ENCODE results near the gene CYP2U1. TPM values are rescaled to one million over a fixed set of nuclear protein-coding genes. Genes with fewer than 3 reads are reported as not detected.

Gene CYP2U1
- total RNA-seq: 1 to 10 TPM; 1.4 to 1.6 TPM

DNA sequence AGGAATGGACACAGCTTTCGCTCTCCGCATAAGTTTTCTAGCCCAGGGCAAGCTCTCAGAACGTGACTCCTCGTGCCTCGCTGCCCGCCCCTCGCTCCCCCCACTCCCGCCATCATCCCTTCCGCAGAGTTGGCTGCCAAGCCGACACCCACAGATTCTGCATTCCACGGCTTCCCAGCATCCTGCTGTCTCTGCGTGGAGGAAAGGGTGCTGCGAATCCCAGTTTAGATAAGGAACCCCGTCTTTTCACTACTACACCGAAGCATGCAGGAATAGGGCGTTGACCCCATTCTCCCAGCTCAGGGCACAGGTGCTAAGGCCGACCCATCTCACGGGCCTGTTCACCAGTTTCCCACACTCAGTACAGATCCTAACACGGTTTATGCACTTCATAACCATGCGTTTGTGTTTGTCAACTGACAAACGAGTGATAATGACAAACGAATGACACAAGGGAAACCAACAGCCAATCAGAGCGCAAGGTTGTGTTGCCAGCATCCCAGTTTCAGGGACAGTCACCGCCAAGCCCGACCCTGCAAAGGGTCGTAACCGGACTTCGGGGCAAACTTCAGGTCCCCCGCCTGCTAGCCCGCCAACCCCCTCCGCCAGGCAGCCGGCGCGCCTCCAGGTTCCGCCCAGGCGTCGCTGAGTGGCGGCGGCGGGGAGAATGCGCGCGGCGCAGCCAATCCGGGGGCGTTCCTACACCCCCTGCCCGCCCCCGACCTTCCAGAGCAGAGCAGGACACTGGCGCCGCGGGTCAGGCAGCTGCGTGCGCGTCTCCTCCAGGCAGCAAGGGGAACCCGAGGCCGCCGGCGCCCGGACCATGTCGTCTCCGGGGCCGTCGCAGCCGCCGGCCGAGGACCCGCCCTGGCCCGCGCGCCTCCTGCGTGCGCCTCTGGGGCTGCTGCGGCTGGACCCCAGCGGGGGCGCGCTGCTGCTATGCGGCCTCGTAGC, at the start of gene CYP2U1:
Gene CYP2U1, plus strand, starts transcription at position 729 of the 954 bp plus-strand sequence. Its CDS starts 95 bp downstream, at position 824.
- peak; percentile 79 for DNase-seq
- Mint-ChIP-seq H3K9me3 (no peaks in the 10 kb centered on the region), H3K27me3 (peaks cover 6% of the 10 kb centered on the region), H3K4me3 (peak within 1 kb of the TSS; percentile 80), H3K36me3 (ENCODE audit: low read depth) (no peaks in the 10 kb centered on the region), H3K27ac (peak within 1 kb of the TSS; percentile 9), H3K4me1 (peaks cover 15% of the 10 kb centered on the region)
- CTCF ChIA-PET: interaction anchor here (0.8 kb wide), 1 partner anchor 18 kb away, joined by 3 read pairs; no protein-coding TSS in a partner anchor
- POLR2A ChIA-PET: interaction anchor here (1.0 to 1.3 kb wide), 4 partner anchors 9 to 61 kb away, joined by 3 to 5 read pairs (median 4); partner anchors contain the start of gene HADH

DNA sequence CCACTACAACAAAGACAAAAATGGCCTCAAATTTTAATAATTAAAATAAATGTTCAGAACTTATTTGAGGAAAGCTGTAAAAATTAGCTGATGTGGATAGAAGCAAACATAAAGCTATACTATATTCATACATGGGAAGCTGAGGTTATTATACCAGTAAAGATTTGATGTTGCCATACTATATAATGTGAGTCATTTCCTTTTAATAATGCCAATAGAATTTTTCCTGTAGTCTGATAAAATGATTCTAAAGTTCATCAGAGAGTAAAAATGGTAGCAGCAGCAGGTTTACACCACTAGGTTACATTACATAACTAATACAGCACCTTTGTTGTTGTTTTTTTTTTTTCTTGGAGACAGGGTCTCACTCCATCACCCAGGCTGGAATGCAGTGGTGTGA, 45.5 kb upstream of the CYP2U1 start:
- peaks cover 7% of the 10 kb centered on the region for H3K27me3 Mint-ChIP-seq
- no peak overlapping the region for H3K27ac Mint-ChIP-seq
- H3K36me3 Mint-ChIP-seq (ENCODE audit: low read depth): no peaks in the 10 kb centered on the region
- H3K9me3 Mint-ChIP-seq: peaks cover 2% of the 10 kb centered on the region
- no peak for DNase-seq
- POLR2A ChIA-PET: no interaction called here
- no peak overlapping the region for H3K4me3 Mint-ChIP-seq
- H3K4me1 Mint-ChIP-seq: no peaks in the 10 kb centered on the region
- CTCF ChIA-PET: no interaction called here

DNA sequence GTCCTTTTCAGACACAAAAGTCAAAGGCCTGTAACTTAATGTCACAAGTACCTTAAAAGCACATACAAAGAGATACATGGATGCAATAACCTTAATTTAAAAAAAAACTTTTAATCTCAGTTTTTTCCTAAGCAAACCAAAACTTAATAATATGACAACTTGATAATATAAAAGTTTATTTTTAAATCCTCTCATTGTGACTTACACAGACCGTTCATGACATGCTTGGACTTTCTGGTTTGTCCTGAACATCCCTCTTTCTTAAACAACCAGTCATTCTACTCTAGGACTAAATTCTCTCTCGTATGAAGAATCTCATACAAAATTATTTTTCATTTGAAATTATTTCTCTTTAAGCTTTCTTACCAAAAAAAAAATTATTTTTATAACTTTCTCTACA, 43.1 kb upstream of the CYP2U1 start:
- Mint-ChIP-seq H3K27me3 (peaks cover 3% of the 10 kb centered on the region), H3K4me1 (no peaks in the 10 kb centered on the region), H3K9me3 (peaks cover 2% of the 10 kb centered on the region), H3K27ac (no peak overlapping the region), H3K36me3 (ENCODE audit: low read depth) (no peaks in the 10 kb centered on the region), H3K4me3 (no peak overlapping the region)
- POLR2A ChIA-PET: no interaction called here
- CTCF ChIA-PET: no interaction called here
- DNase-seq: no peak

DNA sequence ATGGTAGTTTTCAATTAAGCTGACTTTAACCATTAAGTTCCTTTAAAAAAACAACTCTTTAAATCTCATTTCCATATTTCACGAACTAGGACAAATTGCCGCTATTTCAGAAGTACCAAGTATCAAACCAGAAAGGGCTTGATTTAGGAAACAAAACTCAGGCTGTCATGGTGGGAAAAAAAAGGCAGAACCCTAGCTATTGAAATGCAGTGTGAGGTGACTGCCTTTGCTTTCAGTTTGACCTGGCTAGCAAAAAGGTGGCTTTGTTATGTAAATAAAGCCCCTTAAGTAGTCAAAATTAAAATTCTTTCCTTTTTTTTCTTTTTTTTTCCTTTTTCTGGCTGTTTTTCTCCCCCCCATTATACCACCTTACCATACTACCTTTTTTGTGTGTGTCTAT, 40.6 kb upstream of the CYP2U1 start:
- no peak overlapping the region for H3K27ac Mint-ChIP-seq
- ChIA-PET CTCF (no interaction called here), POLR2A (no interaction called here)
- no peaks in the 10 kb centered on the region for H3K4me1 Mint-ChIP-seq
- no peak for DNase-seq
- no peaks in the 10 kb centered on the region for H3K36me3 Mint-ChIP-seq (ENCODE audit: low read depth)
- H3K9me3 Mint-ChIP-seq: no peaks in the 10 kb centered on the region
- H3K4me3 Mint-ChIP-seq: no peak overlapping the region
- H3K27me3 Mint-ChIP-seq: peaks cover 4% of the 10 kb centered on the region

DNA sequence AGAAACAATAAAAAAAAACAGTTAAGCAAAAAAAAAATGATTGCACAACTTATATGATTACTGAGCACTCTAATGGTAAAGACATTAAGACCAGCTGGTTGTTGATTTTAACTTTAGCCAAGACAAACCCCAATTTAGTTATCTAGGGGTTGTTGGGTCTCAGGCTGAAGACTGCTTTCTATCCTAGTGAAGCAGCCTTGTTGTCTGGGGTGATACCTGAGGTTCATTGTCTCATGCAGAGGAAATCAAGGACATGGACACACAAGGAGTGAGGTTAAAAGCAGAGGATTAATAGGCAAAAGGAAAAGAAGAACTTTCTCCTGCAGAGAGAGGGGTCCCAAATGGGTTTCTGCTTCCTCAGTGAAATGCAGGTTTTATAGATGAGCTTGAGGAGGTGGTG, 40.0 kb upstream of the CYP2U1 start:
- H3K27ac Mint-ChIP-seq: no peak overlapping the region
- no peaks in the 10 kb centered on the region for H3K9me3 Mint-ChIP-seq
- ChIA-PET CTCF (interaction anchor here (0.7 kb wide), 1 partner anchor 199 kb away, joined by 3 read pairs; no protein-coding TSS in a partner anchor), POLR2A (no interaction called here)
- DNase-seq: no peak
- H3K4me3 Mint-ChIP-seq: no peak overlapping the region
- peaks cover 5% of the 10 kb centered on the region for H3K4me1 Mint-ChIP-seq
- peaks cover 5% of the 10 kb centered on the region for H3K27me3 Mint-ChIP-seq
- no peaks in the 10 kb centered on the region for H3K36me3 Mint-ChIP-seq (ENCODE audit: low read depth)

DNA sequence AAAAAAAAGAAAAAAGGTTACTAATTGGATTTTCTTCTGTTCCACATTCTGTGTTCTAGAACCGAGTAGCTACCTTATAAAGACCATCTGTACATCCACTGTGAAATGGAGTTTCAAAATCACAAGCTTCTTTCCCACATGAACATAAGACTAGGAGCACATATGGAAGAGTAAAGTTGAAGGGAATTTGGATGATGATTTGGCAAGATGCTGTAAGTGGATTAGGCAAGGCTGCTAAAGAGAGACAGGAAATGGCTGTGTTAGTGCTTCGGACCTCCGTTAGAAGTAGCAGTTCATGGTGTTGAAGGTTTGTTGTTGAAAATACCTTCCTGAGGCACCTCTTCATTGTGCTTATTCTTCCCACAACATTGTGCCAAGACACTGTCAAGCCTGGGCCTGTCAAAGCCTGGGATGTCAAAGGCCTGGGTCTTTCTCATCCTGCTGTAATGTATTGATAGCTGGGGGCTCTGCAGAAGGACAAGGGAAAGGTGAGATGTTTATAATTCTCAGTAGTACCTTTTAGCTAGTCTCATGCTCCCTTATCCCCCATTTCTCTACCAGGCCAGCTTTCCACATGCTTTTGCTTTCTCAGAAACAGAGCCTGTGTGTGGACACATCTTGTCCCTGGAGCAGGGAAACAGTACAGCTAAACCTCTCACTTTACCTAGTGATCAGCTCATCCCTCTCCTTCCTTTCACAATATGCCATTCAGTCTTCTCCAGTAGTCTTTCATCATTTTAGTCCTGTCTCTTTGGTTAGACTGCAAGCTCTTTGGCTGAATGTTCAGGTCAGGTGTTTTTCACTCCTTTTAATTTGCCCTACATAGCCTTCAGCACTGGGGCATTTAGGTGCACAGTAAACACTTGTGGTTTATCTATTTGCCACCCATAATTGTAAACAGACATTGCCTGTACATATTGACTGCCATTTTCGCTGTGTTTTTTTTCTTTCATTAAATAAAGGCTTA, 37.9 kb upstream of the CYP2U1 start:
- Mint-ChIP-seq H3K36me3 (ENCODE audit: low read depth) (no peaks in the 10 kb centered on the region), H3K27me3 (peaks cover 13% of the 10 kb centered on the region), H3K4me1 (peaks cover 10% of the 10 kb centered on the region), H3K27ac (no peak overlapping the region), H3K9me3 (no peaks in the 10 kb centered on the region), H3K4me3 (no peak overlapping the region)
- POLR2A ChIA-PET: no interaction called here
- no peak for DNase-seq
- CTCF ChIA-PET: interaction anchor here (0.6 to 1.4 kb wide), 4 partner anchors 10 to 556 kb away, joined by 3 read pairs; no protein-coding TSS in a partner anchor

DNA sequence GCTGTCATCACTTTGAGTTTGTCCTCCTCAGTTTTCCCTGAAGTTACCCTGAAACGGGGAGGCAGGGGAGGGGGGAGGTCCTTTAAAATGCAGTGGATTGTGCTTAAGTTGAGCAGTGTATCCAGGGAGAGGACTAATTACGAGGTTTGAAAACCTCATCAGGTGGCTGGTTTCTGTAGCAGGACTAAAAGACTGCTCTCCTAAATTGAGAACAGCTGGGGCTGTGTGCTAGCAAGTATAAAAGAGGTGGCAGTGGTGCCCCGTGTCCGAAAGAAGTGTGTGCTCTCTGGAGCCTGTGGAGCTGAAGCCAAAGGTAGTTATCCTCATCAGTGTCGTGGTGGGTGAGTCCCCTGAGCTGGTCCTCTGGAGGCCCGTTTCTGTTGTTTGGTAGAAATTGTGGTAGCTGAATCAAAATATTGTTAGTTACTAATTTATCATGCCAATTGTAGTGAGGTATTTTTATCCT, 37.2 kb upstream of the CYP2U1 start:
- Mint-ChIP-seq H3K4me3 (no peak overlapping the region), H3K9me3 (no peaks in the 10 kb centered on the region), H3K4me1 (peaks cover 10% of the 10 kb centered on the region), H3K27ac (no peak overlapping the region), H3K27me3 (peaks cover 13% of the 10 kb centered on the region), H3K36me3 (ENCODE audit: low read depth) (no peaks in the 10 kb centered on the region)
- ChIA-PET POLR2A (no interaction called here), CTCF (interaction anchor here (1.0 to 1.4 kb wide), 3 partner anchors 9 to 135 kb away, joined by 3 read pairs; no protein-coding TSS in a partner anchor)
- no peak for DNase-seq

DNA sequence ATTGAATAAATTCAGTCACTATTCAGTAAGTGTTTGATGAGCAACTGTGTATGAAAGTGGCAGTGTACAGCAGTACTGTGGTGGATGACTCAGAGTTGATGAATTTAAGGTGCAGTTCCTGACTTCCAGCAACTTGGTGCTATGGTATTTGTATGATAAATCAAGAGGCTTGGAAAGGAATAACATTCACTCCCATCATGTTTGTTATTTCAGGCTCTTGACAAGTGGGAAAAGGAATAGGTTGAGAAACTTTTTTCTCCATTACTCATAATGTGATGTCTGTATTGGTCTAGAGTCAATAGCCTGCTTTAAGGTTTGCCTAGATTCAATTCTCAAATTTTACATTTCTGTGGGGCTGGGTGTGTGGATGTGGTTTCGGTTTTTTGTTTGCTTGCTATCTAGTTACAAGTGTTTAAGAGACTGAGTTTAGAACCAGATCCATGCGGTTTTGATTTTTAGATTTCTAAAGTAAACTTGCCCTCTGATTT, 35.1 kb upstream of the CYP2U1 start:
- H3K4me3 Mint-ChIP-seq: no peak overlapping the region
- no peak overlapping the region for H3K27ac Mint-ChIP-seq

DNA sequence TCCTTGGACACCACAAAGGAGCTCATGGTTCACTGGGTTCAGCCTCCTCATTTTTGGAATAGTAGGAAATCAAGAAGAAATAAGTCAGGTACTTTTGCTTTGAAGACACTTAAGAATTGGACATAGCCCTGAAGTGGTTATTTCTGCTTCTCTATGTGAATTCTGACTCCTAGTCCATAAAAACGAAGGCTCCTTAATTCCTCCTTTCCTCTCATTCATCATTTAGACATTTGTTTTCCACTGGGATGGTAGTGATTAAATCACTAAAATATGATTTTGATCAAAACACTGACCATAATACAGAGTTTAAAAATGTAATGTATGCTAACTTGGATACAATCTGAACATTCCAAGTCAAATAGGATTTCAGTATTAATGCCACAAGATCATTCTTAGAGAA, 34.7 kb upstream of the CYP2U1 start:
- POLR2A ChIA-PET: no interaction called here
- Mint-ChIP-seq H3K27ac (no peak overlapping the region), H3K27me3 (peaks cover 22% of the 10 kb centered on the region), H3K4me1 (peaks cover 10% of the 10 kb centered on the region), H3K4me3 (no peak overlapping the region), H3K9me3 (no peaks in the 10 kb centered on the region), H3K36me3 (ENCODE audit: low read depth) (no peaks in the 10 kb centered on the region)
- no peak for DNase-seq
- CTCF ChIA-PET: no interaction called here

More for the DNA sequence above, 35.1 kb upstream of the CYP2U1 start:
- CTCF ChIA-PET: no interaction called here
- POLR2A ChIA-PET: no interaction called here
- DNase-seq: no peak
- Mint-ChIP-seq H3K36me3 (ENCODE audit: low read depth) (no peaks in the 10 kb centered on the region), H3K27me3 (peaks cover 20% of the 10 kb centered on the region), H3K4me1 (peaks cover 10% of the 10 kb centered on the region), H3K9me3 (no peaks in the 10 kb centered on the region)

DNA sequence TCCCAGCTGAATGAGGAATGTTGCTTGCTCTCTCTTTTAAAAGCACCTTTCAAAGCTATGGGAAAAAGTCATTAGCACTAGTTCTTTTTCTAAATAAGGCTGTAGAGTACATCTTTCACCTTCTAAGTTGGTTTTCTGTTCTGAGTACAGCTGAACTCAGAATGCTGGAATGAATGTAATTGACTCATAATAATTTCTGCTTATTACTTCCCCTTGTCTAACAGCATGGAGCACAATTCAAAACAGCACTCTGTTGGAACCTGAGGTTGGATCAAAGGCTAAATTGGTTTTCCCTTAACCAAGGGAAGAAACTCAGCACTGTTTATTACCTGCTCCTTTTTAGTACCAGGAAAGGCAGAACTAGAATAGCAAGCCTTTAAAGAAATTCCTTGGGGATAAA, 33.5 kb upstream of the CYP2U1 start:
- Mint-ChIP-seq H3K27ac (no peak overlapping the region), H3K9me3 (no peaks in the 10 kb centered on the region), H3K36me3 (ENCODE audit: low read depth) (no peaks in the 10 kb centered on the region), H3K4me1 (peaks cover 10% of the 10 kb centered on the region), H3K4me3 (no peak overlapping the region), H3K27me3 (peaks cover 24% of the 10 kb centered on the region)
- DNase-seq: no peak
- ChIA-PET CTCF (interaction anchor here (1.1 to 1.4 kb wide), 2 partner anchors 11 to 15 kb away, joined by 3 to 5 read pairs; no protein-coding TSS in a partner anchor), POLR2A (no interaction called here)

DNA sequence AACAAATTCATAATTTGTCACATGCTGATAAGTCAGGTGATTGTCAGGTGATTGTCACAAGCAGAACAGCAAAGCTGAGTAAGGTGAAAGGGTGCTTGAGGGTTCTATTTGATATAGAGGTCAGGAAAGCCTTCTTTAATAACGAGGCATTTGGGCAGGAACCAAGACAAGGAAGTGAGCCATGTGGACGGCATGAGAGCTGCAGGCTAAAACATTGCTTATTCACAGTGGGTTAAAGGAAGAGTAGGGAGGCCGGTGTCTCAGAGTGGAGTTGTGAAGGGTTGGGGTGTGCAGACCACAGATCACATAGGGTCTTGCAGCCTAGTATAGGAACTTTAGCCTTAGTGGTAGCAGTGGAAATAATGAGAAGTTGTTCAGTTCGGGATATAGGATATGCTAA, 31.3 kb upstream of the CYP2U1 start:
- H3K4me1 Mint-ChIP-seq: peaks cover 10% of the 10 kb centered on the region
- POLR2A ChIA-PET: no interaction called here
- H3K9me3 Mint-ChIP-seq: peaks cover 8% of the 10 kb centered on the region
- H3K27ac Mint-ChIP-seq: no peak overlapping the region
- no peaks in the 10 kb centered on the region for H3K36me3 Mint-ChIP-seq (ENCODE audit: low read depth)
- no peak overlapping the region for H3K4me3 Mint-ChIP-seq
- CTCF ChIA-PET: interaction anchor here (1.2 kb wide), 1 partner anchor 13 kb away, joined by 3 read pairs; no protein-coding TSS in a partner anchor
- peaks cover 23% of the 10 kb centered on the region for H3K27me3 Mint-ChIP-seq
- DNase-seq: no peak

DNA sequence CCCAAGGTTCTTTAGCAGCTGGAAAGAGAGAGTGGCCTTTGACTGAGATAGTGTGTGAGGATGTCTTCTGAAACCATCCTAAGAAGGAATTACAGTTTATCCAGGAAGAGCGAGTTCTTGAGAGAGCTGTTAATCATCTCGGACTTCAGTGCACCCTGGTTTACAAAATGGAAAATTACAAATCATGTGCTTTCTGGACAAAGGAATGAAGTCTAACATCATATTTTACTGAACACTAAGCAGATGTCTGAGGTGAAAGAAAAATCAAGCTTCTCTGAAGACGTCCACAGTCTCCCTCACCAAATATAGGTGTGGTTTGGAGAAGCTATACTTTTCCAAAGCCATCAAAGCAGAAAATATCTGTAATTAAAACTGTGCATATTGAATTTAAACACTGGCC, 30.8 kb upstream of the CYP2U1 start:
- CTCF ChIA-PET: interaction anchor here (1.2 kb wide), 1 partner anchor 12 kb away, joined by 3 read pairs; no protein-coding TSS in a partner anchor
- Mint-ChIP-seq H3K27ac (no peak overlapping the region), H3K36me3 (ENCODE audit: low read depth) (no peaks in the 10 kb centered on the region), H3K9me3 (peaks cover 8% of the 10 kb centered on the region), H3K27me3 (peaks cover 22% of the 10 kb centered on the region), H3K4me1 (peaks cover 10% of the 10 kb centered on the region), H3K4me3 (no peak overlapping the region)
- POLR2A ChIA-PET: no interaction called here
- no peak for DNase-seq

Measured in activated CD4-positive, alpha-beta memory T cell treated with anti-CD3 and anti-CD28 coated beads, Interleukin-2, amount 10 ng/mL, durations not matched to agents 7 days and 5 days (primary cell).